NCI-H748 (cell line): ENCODE measurements around the gene CIDEC.
A peak's percentile ranks its signal among the peaks of the same experiment; 100 is the strongest.

Experiments
- DNase-seq: peaks from one replicate; lab custom pipeline; 2025; ENCODE audit not compliant: unreplicated experiment; lab: John Stamatoyannopoulos, UW

CIDEC gene, protein sequence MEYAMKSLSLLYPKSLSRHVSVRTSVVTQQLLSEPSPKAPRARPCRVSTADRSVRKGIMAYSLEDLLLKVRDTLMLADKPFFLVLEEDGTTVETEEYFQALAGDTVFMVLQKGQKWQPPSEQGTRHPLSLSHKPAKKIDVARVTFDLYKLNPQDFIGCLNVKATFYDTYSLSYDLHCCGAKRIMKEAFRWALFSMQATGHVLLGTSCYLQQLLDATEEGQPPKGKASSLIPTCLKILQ

DNA sequence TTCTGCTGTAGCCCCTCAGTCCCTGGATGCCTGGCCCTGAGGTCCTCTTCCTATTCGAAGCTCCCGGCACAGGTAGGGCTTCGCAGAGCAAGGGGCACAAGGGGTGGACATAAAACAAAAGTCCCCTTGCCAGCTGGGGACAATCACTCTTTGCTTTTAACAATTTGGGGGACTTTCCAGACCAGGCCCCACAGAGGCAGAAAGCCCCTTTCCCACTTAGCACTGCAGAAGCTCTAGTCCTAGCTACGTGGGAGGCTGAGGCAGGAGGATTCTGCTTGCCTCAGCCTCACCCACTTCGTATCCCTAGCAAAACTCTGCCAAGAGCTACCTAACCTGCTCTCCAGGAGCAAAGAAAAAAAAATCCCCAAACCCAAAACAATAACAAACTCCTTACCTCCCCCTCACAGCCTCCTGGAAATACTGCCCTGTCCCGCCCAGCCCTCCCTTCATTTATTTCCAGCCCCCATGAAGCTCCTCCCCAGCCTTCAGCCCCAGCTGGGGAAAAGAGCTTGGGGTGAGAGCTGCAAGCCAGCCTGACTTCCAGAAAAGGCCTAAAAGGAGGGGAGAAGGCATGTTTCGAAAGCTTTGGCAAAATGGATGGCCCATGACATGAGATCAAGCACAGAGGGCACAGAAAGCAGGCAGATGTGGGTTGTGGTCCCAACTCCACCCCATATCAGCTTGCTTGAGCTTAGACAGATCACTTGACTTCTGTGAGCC lies at the start of gene CIDEC:
TSS of gene CIDEC (minus strand) at position 424 of the 720 bp plus-strand sequence. CDS start 1,767 bp downstream, outside the sequence.
- DNase-seq, result no peak

DNA sequence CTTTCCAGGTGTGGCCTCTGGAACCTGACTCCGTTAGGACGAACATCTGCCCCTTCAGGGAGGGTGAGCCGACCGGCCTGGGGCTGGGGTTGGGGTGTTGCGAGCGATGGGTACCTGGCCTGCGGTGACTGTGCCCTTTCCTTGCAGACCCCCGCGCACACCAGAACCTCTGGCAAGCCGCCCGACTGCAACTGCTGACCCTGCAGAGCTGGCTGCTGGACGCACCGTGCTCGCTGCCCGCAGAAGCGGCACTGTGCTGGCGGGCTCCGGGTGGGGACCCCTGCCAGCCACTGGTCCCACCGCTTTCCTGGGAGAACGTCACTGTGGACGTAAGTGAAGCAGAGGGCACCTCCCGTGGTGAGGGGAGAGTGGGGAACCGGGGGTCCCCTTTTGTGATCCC lies 48.1 kb upstream of the CIDEC start:
- no peak for DNase-seq

DNA sequence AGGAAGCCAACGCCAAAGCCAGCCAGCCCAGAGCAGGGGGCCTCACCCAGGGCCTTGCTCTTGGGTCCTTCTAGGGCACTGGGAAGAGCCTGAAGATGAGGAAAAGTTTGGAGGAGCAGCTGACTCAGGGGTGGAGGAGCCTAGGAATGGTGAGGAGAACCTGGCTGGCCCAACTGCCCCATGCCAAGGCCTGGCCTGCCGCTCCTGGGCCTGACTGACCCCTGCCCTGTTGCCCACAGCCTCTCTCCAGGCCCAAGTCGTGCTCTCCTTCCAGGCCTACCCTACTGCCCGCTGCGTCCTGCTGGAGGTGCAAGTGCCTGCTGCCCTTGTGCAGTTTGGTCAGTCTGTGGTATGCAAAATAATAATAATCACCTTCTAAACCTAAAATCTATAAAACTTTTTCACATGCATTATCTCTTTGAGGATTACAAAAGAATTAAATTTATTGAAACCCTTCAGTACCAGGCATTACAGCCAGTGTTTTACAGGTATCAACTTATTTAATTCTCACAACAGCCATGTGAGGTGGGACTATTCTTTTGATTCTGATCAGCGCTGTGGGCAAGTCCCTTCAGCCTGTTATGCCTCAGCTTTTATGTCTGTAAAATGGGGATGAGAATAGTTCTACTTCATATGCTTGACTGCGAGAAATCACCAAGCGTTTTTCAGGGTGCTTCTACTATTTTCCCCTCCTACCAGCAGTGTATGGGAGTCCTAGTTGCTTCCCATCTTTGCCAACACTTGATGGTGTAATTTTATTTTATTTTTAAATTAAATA lies 38.4 kb upstream of the CIDEC start:
- DNase-seq, result no peak

DNA sequence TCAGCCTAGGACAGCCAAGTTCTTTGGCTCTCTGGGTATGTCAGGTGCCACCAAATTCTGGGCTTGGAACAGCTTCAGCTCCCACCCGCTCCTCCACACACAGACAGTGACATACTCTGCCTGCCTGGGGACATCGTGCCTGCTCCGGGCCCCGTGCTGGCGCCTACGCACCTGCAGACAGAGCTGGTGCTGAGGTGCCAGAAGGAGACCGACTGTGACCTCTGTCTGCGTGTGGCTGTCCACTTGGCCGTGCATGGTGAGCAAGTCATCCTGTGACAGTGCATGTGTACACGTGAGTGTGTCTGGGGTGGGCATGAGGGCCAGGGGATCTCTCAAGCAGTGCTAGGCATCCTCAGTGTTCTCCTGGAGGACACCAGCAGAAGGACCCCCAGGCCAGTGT lies 37.8 kb upstream of the CIDEC start:
- DNase-seq, result no peak

DNA sequence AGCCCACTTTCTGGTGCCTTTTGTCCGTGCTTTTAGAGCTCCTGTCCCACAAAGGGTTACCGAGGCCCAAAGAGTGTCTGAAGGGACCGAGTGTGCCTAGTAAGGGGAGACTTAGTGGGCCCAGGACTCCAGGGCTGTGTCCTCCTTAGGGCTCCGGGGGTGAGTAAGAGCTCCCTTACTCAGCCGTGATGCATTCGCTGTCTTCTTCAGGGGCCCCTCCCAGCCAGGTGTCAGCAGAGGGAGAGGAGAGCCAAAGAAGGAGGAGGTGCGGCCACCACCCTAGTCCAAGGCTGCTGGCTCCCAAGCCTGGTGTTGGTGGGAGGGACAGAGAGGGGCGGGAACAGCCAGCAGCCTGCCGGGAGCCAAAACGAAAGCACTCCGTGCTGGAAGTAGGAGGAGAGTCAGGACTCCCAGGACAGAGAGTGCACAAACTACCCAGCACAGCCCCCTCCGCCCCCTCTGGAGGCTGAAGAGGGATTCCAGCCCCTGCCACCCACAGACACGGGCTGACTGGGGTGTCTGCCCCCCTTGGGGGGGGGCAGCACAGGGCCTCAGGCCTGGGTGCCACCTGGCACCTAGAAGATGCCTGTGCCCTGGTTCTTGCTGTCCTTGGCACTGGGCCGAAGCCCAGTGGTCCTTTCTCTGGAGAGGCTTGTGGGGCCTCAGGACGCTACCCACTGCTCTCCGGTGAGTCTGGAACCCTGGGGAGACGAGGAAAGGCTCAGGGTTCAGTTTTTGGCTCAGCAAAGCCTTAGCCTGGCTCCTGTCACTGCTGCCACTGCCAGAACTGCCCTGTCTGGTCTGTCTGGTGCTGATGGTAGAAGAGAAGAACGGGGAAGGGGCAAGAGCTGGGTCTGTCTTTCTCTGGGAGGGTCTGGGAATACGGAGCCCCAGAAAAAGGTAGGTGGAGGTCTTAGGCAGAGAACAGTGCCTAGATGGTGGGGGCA lies 37.0 kb upstream of the CIDEC start, which contains the start of gene IL17RC:
TSS of gene IL17RC (plus strand) at position 365 of the 947 bp plus-strand sequence. CDS start at position 583, 218 bp downstream.
- DNase-seq, result peak; percentile 81

DNA sequence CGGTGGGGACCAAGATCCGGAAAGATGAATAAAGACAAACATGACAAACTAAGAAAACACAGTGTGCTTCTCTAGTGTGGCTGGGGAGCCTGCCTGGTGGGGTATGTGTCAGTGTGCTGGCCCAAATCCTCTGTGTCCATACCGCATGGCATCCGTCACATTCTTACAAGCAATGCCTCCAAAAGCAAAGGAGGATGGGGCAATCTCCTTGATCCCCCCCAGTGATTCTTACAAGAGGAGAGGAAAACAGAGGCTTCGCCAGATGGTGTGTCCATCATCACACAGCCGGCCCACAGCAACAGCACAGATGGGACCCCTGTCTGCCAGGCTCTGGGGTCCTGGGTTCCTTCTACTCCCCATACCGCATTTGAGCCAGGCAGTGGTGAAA lies 36.3 kb upstream of the CIDEC start:
- no peak for DNase-seq

DNA sequence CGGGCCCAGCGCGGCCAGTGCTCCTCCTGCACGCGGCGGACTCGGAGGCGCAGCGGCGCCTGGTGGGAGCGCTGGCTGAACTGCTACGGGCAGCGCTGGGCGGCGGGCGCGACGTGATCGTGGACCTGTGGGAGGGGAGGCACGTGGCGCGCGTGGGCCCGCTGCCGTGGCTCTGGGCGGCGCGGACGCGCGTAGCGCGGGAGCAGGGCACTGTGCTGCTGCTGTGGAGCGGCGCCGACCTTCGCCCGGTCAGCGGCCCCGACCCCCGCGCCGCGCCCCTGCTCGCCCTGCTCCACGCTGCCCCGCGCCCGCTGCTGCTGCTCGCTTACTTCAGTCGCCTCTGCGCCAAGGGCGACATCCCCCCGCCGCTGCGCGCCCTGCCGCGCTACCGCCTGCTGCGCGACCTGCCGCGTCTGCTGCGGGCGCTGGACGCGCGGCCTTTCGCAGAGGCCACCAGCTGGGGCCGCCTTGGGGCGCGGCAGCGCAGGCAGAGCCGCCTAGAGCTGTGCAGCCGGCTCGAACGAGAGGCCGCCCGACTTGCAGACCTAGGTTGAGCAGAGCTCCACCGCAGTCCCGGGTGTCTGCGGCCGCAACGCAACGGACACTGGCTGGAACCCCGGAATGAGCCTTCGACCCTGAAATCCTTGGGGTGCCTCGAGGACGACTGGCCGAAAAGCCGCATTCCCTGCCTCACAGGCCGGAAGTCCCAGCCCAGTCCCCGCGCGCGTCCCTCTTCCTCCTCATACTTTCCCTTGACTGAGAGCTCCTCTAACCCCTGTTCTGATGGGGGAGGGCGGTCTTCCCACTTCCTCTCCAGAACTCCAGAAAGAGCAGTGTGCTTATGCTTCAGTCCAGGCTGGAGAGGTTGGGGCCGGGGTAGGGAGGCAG lies 35.4 kb upstream of the CIDEC start:
- DNase-seq, result peak; percentile 62

DNA sequence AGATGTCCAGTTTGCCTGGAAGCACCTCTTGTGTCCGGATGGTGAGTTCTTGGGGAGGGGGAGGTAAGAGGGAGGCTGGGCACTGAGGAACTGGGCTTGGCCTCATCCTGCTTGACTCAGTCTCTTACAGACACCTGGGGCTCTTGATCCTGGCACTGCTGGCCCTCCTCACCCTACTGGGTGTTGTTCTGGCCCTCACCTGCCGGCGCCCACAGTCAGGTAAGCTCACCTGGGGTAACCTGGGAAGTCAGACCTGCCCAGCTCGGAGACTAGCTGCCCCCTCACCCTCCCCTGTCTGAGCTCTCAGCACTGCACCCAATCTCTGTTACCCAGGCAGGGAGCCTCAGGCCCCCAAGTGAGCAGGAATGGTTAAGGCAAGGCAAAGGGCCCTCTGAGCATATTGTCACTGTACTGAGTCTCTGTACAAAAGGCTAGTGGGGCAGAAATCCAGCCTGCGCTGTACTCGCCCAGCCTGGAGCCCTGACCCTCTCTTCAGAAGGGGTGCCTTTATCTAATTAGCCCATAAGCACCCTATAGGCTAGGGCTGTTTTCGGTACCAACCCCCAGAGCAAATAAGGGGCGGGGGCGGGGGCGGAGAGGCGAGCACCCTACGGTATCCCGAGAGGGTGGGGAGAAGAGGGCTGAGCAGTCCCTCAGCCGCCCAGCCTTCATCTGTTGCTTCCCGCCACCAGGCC lies 34.7 kb upstream of the CIDEC start:
- DNase-seq, result no peak

DNA sequence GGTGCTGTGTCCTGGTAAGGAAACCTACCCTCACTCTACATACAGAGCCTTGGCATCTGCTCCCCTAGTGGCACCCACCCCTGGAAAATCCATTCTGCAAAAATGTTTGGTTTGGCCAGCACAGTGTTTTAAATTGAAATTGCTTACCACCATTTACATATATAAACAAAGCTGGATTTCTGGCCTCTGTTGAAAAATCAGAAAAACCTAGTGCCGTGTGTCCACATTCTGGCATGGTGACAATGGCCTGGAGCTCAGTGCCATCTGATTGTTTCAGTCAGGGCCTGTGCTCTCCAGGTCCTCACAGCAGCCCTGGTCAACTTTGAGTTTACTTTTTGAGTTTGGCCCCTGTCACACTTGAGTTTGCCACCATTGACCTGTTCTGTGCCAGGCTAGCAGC lies 34.0 kb upstream of the CIDEC start:
- DNase-seq, result no peak

DNA sequence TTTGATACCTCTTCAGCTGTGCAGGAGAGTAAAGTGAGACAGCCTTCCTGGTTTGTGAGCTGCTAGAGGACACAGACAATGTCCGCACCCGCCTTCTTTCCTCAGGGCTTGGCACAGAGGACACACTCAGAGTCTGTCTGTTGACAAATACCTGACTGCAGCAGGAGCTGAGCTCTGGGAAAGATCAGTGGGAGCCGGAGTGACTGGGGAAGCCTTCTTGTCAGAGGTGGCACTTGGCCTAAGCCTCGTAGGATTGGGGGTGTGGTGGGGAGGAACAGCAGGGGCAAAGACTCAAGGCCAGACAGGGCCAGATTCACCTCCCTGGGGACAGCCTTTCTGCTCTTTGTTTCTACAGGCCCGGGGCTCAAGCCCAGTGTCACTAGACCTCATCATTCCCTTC lies 33.5 kb upstream of the CIDEC start:
- DNase-seq, result no peak

DNA sequence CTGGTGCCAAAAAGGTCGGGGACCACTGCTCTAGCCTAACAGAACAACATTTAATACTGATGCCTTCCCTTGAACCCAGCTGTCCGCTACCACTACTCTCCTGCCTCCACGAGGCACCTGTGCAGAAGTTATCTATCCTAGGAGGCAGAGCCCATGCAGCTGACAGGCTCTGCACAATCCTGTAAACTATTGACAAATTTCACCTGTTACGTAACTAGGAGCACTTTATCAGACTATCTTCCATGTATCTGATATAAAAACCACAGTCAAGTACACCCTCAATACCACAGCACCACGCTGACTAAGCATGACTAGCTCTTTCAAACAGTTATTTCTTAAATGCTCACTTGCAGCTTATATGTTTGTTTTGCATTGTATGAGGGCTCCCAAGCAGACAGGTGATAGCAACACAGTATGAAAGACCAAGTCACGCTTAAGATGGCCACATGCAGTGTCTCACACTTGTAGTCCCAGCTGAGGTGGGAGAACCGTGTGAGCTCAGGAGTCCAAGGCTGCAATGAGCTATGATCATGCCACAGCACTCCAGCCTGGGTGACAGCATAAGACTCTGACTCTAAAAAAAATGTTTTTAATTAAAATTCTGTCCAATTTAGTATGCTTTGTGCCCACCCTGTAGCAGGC lies 32.4 kb upstream of the CIDEC start:
- DNase-seq, result no peak

DNA sequence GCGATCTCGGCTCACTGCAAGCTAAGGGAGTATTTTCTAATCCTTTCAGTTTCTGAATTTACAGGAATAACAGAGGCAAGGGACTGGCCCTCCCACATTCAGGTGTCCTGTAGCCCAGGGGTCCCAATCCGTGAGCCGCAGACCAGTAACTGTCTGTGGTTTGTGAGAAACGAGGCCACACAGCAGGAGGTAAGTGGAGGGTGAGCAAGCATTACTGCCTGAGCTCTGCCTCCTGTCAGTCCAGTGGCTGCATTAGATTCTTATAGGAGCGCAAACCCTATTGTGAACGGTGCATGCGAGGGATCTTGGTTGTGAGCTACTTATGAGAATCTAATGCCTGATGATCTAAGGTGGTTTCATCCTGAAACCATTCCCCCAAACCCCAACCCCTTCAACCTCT lies 31.8 kb upstream of the CIDEC start:
- DNase-seq, result no peak

DNA sequence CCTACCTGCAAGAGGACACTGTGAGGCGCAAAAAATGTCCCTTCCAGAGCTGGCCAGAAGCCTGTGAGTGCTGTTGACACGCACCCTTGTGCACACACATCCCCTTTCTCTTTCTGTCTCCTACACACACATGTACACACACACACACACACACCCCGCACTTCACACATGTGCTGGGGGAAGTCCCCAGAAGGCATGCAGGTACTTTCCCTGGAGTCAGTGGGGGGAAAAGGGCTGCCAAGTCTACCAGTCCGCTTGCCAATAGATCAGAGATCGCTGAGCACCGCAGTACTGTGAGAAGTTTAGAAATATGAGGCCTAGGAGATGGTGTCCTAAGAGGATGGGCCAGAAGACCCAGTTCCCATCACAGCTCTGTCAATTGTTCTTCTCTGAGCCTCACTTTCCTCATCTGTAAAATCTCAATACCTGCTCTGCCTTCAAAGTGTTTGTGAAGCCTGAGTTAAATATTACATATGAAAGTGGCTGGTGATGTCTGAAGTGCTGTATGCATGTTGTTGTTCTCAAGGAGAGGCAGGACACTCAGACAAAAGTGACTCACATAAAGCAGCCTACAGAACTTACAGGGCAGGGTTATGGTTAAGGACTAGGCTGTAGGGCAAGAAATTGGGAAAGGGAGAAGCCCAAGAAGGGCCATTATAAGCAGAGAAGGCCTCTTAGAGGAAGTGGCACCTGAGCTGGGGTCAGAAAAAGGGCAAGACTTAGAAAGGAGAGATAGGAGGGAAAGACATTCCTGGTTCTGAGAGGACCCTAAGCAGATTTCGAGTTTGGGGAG lies 29.4 kb upstream of the CIDEC start:
- DNase-seq, result no peak

DNA sequence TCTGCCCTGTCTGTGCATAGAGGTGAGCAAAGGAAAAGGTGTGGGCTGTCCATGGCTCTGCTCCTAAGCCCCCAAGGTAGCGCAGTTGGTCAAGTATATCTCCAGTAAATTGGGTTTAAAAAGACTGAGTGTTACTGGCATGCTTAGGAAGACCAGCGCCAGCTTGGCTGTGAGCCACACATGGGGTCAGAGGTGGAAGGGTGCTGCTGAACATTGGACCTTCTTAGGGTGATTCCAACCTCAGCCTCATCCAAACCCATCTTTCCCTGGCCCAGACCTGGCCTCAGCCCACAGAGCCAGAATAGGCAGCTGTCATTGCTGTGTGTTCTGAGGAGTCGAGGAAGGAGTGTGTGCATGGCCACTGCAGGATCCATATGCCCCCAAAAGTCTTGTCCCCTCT lies 28.2 kb upstream of the CIDEC start:
- DNase-seq, result no peak

DNA sequence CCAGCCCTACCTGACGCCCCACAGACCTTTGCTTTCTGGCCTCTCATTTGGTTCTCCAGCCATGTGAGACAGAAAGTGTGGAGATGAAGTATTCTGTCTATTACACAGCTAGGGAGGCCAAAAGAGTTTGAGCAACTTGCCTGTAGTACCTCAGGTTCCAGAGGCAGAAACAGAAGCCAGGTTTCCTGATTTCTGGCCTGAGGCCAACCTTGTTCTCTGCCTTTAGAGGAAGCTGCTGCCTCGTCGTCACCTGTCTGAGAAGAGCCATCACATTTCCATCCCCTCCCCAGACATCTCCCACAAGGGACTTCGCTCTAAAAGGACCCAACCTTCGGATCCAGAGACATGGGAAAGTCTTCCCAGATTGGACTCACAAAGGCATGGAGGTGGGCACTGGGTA lies 26.4 kb upstream of the CIDEC start:
- DNase-seq, result no peak

DNA sequence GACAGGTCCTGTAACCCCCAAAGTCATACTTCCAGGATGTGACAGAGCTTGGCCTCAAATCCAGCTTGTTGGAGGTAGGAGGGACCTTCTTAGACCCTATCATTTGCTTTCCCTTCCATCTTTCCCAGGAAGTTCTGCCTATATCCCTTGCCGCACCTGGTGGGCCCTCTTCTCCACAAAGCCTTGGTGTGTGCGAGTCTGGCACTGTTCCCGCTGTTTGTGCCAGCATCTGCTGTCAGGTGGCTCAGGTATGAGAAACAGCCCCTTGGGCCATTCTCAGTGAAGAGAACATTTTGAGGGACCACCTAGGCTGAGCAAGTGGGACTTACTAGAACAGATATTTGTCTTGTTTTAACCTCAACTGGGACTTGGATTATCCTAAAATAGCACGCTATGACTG lies 23.9 kb upstream of the CIDEC start:
- no peak for DNase-seq

DNA sequence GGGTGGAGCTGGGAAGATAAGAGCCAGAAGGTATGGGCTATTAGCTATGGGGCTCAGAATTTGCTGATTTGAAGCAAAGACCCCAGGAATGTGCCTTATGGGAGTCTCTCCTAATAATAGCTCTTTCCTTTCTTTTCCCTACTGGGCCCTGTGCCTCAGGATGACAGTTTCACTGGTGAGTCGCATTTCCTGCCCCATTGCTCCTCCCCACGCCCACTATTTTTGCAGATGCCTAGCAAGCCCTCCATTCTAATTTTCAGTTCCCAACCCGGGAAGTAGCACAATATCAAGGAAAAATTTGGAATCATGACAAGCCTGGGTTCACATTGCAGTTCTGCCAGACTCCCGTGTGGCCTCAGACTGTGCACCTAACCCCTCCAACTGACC lies 23.2 kb upstream of the CIDEC start:
- no peak for DNase-seq
